ENCODE measurements around the gene ADGRG1.
"Not testable (repeated sequence)": the region's sequence is repeated elsewhere in the genome, so short reads cannot be mapped to it uniquely, and the experiment has no call there.

Gene ADGRG1

DNA sequence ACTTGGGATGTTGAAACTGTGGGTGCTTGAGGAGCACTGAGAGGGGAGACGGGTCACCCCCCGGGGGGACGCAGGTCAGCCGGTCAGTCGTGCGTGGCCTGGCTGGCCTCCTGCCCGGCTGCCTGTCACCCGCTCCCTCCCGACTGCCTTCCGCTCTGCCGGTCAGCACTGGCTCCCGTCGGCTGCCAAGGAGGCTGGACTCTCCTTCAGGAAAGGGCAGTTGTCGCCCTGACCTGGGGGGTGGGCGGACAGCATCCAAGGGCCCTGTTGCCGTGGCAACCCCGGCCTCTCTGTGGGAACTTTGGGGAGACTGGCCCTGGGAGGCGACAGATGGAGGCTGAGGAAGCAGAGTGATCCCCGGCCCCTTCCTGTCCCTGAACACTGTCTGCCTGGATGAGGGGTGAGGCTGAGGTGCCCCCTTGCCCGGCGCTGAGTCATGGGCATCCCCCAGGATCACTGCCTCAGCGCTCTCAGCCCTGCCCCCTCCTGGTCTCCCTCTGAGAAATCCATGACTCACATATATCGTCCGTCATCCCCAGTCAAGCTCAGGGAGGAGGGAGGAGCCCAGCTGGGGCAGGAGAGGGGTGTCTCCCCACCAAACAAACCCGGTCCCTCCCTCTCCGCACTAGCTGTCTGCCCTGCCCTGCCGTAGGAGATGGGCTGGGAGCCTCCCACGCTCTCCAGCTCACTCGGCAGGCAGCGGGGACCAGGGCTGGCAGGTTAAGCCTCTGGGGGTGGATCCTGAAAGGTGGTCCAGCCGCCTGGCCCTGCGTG is at the start of gene ADGRG1:
Gene ADGRG1 (plus strand): TSS at position 623 of the 774 bp plus-strand sequence. CDS start 21,658 bp downstream, outside the sequence.
- DNase-seq, result no peak

DNA sequence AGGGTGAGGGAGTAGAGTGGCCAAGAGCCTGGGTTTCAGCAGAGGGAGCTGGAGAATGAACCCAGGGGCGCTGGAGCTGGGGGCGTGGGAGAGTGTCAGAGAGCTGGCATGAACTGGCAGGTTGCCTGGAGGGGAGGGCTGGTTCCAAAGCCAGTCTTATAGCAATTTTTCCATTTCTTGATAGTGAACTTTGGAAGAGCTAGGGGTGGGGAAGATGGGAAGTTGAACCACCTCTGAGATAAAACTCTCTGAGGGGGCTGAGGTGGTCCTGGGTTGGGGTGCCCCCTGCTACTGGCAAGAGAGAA is 49.1 kb upstream of the ADGRG1 start:
- no peak for DNase-seq

DNA sequence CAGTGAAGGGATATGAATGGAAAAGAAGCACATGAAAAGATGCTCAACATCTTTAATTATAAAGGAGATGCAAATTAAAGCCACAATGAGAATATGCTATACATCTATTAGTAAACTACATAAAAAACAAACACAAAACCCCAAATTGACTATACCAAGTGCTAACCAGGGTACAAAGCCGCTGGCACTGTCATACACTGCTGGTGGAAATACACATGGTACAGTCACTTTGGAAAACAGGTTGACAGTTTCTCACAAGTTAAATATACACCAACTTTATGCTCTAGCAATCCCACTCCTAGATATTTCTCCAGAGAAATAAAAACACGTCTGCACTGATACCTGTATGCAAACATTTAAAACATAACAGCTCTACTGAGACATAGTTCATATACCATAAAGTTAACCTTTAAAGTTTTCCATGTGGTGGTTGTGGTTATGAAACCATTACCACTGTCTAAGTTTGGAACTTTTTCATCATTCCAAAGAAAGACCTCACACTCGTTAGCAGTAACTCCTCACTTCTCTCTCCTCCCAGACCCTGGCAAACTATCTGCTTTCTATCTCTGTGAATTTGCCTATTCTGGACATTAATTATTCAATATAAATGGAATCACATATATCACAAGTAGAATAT is 43.3 kb upstream of the ADGRG1 start:
- no peak for DNase-seq

DNA sequence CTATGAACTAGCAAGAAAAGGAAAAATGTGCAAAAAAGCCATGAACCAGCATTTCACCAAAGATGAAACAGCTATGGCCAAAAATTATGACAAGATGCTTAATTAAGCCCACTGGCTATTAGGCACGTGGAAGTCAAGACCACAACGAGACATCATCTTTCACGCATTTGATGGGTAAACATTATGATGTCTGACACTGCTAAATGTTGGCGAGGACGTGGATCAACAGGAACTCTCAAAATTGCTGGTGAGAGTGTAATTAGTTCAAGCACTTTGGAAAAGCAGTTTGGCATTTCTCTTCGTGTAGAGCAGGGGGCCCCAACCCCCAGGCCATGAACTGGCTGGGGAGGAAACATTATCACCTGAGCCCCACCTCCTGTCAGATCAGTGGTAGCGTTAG is 39.6 kb upstream of the ADGRG1 start:
- DNase-seq, result no peak

DNA sequence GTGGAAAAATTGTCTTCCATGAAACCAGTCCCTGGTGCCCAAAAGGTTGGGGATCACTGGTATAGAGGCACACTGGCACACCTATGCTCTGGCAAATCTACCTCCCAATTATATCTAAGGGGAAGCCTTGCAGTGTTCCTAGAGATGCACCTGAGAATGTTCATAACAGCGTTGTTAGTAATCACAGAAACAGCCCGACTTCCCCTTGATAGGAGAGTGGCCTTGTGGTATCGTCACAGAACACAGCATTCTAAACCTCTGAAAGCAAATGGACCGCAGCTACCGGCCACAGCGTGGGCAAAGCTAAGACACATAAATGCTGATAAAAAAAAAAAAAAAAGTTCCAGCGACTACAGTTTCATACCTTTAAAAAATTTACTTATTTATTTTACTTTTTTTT is 39.1 kb upstream of the ADGRG1 start:
- DNase-seq, result no peak

DNA sequence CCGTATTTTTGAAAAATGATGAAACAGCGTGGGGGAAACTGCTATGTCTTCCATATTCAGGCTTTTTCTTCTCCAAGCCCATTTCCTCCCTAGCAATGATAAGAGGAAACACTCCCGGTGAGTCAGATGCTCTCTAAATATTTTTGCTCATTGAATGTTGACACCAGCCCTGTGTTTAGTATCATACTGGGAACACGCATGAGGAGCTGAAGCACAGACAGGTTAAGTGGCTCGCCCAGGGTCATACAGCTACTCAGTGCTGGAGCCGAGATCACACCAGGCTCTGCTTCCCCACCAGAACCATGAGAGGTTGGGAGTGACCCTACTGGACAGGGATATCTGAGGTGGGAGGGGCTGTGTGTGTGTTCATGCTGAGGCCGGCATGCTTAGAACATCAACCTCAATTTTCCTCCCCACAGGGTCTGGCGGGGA is 37.8 kb upstream of the ADGRG1 start:
- DNase-seq, result no peak

DNA sequence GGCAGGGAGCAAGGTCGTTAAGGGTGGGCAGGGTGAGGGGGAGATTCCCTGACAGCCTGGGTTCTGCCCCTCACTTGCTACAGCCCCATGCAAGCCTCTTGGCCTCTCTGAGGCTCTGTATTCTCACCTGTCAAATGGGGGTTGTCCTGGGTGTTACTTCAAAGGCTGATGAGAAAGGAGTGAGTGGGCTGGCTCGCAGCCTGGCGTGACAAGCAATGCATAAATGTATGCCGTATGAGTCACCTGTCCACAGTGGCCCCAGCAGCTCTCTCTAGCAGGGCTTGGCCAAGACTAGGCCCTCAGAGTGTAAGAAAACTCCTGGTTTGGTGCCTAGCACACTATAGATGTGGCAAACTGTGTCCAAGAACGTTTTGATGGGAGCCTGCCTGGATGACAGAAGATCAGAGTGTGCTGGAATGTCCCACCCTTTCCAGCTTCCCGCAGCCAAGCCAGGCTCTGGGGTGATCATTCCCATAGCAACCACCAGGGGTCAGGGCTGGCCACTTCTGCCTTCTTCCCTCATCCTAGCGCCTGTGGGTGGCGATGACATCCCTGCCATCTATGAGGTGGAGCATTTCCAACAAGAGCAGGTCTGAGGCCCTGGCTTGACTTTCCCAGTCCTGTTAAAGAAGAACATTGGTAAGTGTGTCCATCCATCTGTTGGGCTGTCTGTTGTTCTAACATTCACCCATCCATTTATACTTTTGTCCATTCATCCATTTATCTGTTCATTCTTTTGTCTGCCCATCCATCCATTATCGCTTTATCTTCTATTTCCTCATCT is 37.2 kb upstream of the ADGRG1 start:
- DNase-seq, result peak; percentile 20

DNA sequence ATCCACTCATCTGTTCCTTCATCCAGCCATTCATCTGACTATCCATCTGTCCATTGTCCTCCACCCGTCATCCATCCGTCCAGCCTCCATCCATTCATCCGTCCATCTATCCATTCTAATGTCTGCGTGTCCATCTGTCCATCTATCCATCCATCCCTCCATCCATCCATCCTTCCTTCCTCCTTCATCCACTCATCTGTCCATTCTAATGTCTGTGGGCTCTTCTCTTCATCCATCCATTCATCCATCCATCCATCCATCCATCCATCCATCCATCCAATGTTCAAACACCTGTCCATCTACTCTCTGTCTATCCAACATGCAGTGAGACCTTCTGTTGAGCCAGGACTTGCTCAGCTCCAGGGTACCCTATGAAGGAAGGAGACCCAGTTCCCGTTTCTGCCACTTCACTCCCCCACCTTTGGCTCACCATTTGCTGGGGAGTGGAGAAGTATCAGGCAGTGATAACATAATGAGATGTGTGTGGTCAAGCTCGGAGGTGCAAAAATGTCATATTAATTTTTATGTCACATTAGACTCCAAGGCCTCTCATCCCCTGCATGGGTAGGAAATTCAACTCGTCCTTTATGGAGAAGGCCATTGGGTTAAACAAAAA is 36.5 kb upstream of the ADGRG1 start:
- DNase-seq, result no peak

DNA sequence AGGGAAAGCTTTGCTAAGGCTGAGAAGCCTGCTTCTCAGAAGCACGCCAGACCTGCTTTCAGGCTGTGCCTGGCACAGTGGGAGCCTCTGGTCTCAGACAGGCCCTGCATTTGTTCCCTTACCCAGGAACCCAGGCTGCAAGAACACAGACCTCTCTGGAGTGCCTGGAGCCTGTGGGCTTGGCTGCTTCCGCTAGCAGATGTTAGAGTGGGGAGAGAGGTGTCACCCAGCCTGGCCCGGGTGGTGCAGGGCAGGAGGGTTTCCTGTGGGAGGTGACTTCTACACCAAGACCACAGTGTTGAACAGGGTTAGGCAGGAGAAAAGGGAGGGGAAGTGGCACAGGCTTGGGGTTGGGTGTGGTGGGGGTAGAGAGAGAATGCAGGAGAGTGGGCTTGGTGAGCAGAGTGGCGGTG is 35.8 kb upstream of the ADGRG1 start:
- peak; percentile 84 for DNase-seq

DNA sequence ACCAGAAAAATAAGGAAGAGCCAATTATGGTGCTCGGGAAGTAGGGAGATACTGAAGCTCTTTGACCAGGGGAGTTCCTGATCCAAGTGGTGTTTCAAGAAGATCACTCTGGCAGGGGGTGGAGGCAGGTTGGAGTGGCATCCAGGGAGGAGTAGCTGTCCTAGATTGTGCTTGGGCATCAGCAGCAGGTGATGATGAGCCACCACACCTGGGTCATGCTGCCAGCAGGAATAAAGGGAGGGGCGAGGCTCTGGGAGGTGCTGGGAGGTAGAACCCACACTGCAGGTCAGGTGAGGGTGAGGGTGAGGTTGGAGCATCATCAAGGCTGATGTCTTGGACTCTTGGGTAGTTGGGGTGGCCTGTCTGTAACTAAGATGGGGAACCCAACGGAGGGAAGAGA is 35.4 kb upstream of the ADGRG1 start:
- DNase-seq, result no peak

DNA sequence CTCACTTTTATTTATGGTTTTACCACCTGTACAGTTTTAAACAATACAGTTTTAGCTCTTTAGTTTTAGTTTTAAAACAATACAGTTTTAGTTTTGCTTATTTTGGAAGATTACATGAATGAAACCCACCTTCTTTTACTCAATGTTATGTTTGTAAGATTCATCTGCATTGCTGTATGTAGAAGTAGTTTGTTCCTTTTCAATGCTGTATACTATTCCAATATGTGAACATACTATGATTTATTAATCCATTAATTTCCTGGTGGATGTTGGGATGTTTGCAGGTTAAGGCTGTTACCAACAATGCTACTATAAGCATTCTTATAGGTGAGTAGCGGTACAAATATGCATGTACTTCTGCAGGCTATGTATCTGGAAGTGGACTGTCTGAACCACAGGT is 34.4 kb upstream of the ADGRG1 start:
- no peak for DNase-seq

DNA sequence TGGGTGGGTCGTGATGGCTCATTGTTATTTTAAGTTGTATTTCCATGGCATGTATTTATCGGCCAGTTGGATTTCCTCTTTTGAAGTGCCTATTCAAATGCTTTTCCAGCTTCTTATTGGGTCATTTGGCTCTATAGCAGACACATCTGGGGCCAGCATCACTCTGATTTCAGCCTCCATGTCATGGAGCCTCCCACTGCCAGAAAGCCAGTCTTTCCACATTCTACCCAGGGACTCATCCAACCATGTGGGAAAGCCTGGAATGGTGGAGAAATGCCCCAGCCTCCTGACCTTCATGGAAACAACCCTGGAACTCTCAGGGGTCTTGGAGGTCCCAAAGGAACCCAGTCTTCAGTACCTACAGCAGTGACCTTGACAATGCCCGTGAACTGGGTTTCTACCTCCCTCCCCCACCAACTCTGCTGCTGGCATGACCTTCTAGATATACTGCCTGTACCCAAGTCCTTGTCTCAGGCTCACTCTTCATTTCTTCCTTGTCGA is 33.8 kb upstream of the ADGRG1 start:
- DNase-seq, result no peak

DNA sequence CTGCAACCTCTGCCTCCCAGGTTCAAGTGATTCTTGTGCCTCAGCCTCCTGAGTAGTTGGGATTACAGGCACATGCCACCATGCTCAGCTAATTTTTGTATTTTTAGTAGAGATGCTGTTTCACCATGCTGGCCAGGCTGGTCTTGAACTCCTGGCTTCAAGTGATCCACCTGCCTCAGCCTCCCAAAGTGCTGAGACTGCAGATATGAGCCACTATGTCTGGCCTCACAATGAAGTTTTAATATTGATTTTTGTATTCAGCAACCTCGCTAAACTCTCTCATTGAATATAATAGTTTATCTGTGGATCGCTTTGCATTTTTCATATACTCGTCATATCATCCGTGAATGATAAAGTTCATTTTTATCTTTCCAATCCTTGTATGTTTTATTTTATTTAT is 32.2 kb upstream of the ADGRG1 start:
- DNase-seq, result not testable (repeated sequence)

DNA sequence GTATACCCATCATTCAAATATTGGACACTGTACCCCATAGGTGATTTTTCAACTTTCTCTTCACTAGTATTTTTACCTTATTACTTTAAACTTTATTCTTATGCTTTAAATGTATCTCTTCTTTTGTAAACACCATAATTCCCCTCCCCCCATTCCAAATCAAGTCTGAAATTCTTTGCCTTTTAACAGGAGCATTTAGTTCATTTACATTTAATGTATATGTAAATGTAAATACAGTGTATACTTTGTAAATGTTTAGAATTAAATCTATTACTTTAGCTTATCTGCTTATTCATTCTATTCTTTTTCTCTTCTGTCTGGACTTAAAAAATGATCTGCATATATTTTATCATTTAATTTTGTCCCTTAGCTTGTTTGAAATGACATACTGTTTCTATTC is 30.0 kb upstream of the ADGRG1 start:
- DNase-seq, result no peak

DNA sequence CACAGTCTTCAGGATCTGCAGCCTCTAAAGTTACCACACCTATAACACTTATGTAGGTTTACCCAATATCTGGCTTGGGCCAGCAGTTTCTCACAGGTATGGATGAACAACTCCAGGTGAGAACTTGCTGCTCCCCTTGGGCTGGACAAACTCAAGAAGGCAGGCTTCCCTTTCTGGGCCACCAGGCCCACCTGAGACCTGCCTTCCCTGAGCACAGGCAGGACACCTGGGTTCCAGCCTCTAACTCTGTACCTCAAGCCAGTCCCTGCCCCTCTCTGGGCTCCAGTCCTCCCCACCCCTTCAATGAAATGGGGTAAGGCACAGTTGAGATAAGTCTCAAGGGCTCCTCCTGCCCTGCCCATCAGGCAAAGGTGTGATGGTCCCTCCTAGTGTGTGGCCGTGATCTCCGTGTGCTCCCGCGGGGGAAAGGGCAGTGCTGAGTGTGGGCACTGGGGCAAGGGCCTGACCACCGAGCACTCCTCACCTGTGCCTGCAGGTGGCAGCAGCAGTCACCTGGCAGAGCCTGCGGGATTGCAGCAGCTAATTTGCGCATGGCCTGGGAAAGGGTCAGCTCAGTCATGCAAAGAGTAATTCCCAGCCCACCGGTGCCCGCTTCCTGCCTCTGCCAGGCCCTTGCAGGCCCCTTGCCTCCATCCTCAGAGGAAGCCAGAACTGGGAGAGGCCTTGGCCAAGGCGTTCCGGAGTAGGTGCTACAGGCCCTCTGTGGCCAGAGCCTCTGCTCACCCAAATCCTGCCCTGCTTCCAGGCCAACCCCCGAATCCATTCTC is 28.2 kb upstream of the ADGRG1 start:
- DNase-seq, result no peak

DNA sequence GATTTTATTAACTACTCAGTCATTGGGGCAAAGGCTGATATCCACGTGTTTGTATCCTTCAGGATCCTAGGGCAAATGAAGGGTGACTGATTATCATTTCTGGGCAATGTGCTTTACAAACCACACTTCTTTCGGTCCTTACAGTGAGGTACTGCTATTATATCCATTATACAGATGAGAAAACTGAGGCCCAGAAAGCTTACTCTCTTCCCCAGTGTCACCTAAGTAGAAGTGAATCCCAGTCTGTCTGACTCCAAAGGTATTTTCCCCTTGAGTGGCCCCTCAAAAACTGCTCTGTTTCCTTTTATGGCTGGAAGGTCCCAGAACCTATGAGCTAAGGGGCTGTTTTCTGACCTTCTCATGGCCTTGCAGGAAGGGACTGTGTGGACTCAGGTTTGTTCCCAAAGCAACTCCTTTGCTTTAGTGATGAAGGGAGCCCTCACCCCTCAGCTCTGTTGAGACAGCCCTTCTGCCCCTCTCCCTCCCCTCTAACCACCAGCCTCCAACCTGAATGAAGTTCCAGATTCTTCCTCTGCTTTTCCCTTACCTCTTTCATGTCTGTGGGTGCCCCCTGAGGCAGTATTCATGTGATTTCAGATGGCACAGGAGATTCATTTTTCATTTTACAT is 27.4 kb upstream of the ADGRG1 start:
- DNase-seq, result no peak

DNA sequence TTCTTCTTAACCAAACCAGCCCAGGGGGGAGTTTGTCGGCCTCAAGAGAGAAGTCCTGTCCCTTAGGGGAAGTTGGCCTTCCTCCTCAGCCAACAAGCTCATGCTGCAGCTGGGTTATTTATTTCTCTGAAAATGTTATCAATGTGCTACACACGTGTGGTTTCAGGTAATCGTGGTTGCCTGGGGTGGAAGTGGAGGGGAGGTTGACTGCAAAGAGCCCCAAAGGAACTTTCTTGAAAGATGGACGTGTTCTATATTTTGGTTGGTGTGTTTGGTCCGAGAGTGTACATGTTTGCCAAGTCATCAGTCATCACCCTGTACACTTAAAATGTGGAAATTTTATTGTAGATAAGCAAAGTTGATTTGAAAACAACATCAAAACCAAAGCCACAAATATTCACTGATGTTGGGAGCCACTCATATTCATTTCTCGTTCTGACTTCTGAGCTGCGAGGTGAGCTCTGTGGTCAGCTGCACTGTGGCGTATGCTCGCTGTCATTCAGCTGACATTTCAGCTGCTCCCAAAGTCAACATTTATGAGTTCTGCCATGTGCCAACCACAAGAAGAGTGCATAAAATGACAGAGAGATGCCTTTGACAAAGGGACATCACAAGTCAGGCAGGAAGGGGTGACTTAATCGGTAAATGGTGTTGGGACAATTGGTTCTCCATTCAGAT is 26.5 kb upstream of the ADGRG1 start:
- DNase-seq, result peak; percentile 72

DNA sequence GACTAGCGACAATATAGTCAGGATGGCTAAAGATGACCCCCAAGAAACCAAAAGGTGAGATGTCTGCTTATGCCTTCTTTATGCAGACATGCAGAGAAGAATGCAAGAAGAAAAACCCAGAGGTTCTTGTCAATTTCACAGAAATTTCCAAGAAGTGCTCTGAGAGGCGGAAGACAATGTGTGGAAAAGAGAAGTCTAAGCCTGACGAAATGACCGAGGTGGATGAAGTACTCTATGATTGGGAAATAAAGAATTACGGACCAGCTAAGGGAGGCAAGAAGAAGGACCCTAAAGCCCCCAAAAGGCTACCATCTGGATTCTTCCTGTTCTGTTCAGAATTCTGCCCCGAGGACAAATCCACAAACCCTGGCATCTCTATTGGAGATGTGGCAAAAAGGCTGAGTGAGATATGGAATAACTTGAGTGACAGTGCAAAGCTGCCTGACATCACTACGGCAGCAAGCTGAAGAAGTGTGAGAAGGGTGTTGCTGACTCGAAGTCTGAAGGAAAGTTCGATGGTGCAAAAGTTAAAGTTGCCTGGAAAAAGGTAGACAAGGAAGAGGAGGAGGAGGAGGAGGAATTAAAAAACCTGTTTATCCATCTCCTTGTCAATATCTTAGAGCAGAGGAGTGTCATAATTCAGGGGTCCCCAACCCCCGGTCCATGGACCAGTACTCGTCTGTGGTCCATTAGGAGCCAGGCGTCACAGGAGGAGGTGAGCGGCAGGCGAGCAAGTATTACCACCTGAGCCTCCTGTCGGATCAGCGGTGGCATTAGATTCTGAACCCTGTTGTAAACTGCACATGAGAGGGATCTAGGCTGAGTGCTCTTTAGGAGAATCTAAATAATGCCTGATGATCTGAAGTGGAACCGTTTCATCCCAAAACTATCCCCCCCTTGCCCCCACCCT is 25.1 kb upstream of the ADGRG1 start:
- DNase-seq, result peak; percentile 84

DNA sequence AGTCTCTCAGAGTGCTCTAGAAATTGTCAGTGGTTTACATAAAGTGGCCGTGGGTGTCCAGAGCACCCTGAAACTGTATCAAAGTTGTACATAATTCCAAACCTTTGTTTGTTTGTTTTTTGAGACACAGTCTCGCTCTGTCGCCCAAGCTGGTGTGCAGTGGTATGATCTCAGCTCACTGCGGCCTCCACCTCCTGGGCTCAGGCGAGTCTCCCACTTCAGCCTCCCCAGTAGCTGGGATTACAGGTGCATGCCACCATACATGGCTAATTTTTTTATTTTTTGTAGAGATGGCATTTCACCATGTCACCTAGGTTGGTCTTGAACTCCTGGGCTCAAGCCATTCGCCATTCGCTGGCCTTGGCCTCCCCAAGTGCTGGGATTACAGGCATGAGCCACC is 24.3 kb upstream of the ADGRG1 start:
- DNase-seq, result no peak

DNA sequence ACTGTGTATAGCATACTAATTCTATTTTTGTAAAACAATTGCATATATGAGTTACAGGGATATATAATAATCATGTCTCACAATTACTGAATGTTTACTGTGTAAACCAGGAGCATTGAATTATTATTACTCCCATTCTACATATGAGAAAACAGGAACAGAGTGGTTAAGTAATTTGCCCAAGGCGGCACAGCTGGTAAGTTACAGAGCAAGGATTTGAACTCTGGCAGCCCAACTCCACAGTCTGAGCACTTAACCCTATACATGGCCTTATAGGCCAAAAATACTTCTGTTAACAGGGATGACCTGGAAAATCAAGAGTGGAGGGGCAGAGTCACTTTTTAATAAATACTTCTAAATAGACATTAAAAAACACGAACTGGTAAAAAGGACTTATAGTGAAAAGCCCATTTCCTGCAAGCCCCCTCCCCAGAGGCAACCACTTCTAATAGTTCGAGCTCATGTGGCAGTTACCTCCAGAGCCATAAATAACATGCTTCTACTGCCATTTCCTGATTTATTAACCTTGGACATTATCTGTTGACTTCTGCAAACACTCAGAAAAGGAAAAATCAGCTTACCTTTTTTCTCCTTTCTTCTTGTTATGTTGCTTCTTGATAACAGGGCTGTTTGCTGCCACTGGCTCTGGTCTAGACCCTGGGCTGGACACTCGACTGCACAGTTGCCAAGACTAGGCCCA is 22.1 kb upstream of the ADGRG1 start:
- no peak for DNase-seq
